Measurements from ENCODE around the gene UNC45B.
"Not testable (repeated sequence)": the region's sequence is repeated elsewhere in the genome, so short reads cannot be mapped to it uniquely, and the experiment has no call there.

Gene UNC45B

DNA sequence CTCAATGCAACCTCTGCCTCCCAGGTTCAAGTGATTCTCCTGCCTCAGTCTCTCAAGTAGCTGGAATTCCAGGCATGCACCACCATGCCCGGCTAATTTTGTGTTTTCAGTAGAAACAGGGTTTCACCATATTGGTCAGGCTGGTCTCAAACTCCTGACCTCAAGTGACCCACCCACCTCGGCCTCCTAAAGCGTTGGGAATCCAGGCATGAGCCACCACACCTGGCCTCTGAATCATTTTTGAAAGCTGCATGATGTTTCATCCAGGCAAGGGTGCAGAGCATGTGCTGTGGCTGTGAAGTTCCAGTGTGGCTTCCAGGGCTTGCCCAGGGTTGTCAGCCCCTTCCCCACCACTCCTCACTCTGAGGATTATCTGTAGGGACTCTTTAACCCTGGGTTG lies 24.7 kb downstream of the UNC45B start:
- DNase-seq = not testable (repeated sequence)

DNA sequence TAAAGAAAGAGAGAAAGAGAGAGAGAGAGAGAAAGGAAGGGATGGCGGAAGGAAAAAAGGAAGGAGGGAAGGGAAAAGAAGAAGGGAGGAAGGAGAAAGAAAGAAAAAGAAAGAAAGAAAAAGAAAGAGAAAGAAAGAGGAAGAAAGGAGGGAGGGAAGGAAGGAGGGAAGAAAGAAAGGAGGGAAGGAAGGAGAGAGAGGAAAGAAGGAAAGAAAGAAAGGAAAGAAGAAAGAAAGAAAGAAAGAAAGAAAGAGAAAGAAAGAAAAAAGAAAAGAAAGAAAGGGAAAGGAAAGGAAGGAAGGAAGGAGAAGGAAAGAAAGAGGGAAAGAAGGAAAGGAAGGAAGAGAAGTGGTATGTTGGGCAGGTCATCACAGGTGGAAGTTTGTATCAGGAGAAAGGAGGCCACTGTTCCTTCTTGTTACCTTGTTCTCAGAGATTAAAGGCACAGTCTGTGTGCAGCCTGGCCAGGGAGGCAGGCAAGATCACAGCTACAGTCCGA lies 27.3 kb downstream of the UNC45B start:
- DNase-seq = no peak

DNA sequence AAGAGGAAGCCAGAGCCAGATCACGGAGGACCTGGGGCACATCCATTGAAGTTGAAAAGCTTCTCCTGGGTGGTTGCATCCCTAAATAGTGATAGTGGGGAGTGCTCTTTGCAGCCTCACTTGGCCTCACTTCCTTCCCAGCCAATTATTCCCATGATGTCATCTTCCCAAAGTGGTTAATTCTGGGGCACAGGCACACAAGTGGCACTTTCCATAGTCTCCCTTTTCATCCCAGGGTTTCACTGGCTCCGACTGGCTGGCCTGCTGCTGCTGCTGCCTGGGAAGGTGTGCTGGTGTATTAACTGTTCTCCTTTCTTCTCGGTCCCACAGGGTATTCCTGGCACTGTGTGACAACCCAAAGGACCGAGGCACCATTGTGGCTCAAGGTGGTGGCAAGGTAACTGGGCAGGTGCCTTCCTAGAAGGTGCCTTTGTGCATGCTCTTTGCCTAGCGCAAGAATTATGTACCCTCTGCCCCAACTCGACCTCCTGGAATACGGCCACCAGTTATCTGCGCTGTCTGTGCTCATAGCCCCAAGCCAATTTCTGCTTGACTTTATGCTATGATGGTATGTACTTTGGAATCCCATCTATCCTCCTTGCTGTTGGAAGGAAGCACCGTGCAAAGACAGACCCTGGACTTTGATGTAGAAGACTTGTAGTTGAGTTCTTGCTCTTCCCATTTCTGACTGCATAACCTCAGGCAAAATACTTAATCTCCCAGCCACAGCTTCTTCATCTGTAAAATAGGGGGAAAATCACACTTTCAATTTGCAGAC lies 28.2 kb downstream of the UNC45B start:
- DNase-seq = no peak

DNA sequence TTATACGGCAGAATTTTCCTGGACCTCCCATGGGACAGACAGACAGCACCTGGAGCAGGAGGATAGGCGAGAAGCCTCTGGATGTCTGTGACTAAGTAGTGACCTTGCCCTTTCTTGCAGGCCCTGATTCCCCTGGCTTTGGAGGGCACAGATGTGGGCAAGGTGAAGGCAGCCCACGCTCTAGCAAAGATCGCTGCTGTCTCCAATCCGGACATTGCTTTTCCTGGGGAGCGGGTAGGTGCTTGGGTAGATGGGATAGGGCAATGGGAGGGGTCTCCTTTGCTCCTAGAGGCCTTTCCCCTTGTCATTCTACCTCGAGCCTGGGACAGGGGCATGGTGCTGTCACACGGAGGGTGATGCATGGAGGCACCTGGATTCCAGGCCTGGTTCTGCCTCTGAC lies 29.3 kb downstream of the UNC45B start:
- DNase-seq = no peak

GRCh38 chr17:35179379-35179778 lies 31.8 kb downstream of the UNC45B start:
- DNase-seq = not testable (repeated sequence)

DNA sequence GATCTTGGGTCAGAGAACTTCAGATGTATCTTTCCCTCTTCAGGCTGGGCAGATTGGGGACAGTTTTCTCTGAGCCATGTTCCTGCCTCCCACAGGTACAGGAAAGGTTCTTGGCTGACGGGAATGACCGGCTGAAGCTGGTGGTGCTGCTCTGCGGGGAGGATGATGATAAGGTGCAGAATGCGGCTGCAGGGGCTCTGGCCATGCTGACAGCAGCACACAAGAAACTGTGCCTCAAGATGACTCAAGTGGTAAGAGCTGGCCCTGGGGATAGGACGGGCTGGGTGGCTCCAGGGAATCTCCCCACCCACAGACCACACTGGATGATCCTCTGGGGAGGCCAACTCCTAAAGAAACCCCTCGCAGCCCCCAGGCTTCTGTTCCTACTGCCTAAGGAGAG lies 35.7 kb downstream of the UNC45B start:
- DNase-seq = peak in 1 of 2 donors; percentile 18

DNA sequence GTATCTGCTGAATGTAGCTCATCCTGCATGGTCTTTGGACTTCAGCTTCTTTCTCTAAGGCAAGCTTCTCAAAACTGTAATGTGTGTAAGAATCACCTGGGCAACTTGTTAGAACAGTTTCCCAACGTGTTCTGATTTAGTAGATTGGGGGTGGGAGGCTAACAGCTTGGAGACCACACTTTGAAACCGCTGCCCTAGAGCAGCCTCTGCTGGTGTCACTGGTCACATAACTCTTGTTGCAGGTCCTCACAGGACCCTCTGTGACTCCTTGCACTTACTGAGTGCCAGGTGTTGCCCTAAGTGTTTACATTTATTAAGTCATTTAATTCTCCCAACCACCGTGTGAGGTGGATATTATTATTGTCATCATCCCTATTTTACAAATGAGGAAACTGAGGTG lies 36.7 kb downstream of the UNC45B start:
- no peak for DNase-seq

- DNase-seq = peak; percentile 77 to 90
These were observed 38.2 kb downstream of the UNC45B start for GRCh38 chr17:35185849-35186248.

GRCh38 chr17:35187481-35187880 lies 39.9 kb downstream of the UNC45B start:
- DNase-seq = no peak

GRCh38 chr17:35188111-35188510 lies 40.5 kb downstream of the UNC45B start:
- peak; percentile 86 to 95 for DNase-seq

GRCh38 chr17:35189291-35189690 lies 41.7 kb downstream of the UNC45B start:
- peak; percentile 84 to 92 for DNase-seq

DNA sequence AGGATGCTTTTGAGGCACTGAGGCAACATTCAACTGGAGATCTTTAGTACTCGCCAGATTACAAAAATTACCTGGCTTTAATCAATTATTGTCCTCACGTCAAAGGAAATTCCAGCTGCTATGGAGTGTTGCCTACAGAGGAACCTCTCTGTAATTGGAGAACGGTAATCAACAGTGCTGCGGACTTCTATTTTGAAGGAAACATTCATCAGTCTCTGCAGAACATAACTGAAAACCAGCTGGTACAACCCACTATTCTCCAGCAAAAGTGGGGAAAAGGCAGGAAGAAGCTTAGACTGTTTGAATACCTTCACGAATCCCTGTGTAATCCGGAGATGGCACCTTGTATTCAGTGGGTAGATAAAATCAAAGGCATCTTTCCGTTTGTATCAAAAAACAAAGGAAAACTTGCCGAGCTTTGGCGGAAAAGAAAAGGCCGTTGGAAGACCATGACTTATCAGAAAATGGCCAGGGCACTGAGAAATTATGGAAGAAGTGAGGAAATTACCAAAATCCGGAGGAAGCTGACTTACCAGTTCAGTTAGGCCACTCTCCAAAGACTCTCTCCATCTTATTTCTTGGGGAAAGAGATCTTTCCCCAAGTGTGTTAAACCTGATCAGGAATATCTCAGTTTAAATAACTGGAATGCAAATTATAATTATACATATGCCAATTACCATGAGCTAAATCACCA lies 43.5 kb downstream of the UNC45B start:
- DNase-seq = no peak

- no peak for DNase-seq
These were observed 45.1 kb downstream of the UNC45B start for GRCh38 chr17:35192708-35193107.

DNA sequence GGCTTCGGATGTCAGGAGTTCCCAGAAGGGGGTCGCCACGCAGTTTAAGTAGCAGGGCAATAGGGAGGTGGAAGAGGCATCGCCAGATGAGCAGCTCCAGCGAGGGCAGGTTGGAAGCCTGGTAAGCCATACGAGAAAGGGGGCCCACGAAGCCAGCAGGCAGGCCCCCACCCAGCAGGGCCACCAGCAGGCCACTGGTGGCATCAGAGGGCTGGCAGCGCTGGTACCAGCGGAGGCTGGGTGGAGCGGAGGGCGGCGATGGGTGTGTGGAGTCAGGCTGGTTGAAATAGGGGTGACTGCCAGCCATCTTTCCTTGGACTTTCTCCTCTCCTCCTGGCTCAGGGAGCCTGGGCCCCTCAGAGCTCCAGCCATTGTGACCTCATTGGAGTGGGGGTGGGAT lies 46.4 kb downstream of the UNC45B start, which contains the start of gene SLC35G3:
Gene SLC35G3 (minus strand): TSS at position 393 of the 400 bp plus-strand sequence. CDS start 86 bp downstream, at position 307.
- DNase-seq = not testable (repeated sequence)

DNA sequence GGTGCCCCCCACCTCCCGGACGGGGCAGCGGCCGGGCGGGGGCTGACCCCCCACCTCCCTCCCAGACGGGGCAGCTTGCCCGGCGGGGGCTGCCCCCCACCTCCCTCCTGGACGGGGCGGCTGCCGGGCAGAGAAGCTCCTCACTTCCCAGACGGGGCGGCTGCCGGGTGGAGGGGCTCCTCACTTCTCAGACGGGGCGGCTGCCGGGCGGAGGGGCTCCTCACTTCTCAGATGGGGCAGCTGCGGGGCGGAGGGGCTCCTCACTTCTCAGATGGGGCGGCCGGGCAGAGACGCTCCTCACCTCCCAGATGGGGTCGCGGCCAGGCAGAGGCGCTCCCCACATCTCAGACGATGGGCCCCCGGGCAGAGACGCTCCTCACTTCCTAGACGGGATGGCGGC lies 47.4 kb downstream of the UNC45B start:
- not testable (repeated sequence) for DNase-seq

DNA sequence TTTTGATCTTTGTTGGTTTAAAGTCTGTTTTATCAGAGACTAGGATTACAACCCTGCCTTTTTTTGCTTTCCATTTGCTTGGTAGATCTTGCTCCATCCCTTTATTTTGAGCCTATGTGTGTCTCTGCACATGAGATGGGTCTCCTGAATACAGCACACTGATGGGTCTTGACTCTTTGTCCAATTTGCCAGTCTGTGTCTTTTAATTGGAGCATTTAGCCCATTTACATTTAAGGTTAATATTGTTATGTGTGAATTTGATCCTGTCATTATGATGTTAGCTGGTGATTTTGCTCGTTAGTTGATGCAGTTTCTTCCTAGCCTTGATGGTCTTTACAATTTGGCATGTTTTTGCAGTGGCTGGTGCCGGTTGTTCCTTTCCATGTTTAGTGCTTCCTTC lies 55.0 kb downstream of the UNC45B start:
- DNase-seq = not testable (repeated sequence)

DNA sequence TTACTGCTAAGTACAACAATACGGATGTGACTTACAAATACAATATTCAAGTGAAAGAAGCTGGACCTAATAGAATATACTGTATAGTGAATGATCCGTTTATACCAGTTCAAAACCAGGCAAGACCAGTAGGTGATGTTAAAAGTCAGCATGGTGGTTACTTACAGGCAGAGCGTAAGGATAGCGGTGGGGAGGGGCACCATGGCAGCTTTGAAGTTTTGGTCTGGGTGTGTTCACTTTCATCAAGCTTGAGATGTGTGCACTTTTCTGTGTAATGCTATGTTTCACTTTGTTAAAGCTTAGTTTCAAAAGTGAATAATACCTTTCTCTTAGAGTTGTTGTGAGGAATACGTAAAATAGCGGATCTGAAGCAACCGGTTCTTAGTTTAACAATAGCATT lies 63.1 kb downstream of the UNC45B start:
- no peak for DNase-seq

GRCh38 chr17:35212668-35213067 lies 65.1 kb downstream of the UNC45B start:
- no peak for DNase-seq

DNA sequence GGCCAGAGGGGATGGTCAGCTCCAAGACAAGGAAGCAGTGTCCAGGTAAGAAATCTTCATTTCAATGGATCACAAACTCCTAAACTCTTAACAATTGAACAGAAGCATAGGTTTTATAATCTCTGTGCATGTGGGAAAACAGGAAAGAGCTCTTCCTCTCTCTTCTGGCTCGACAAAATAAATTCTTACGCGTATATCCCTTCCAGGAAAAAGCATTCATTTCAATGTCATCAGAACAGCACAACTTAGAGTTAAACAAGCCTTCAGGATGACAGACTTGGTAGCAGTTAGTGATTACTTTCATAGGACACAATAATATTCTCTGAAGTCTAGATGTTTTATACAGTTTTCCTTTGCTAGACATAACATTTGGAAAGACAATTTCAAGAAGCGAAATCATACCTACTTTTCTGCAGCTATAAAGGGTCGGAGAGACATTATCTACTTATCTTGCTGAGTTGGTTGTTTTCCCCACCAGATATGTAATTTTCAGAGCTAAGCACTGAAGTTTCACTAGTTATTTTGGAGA lies 65.9 kb downstream of the UNC45B start:
- DNase-seq = no peak

DNA sequence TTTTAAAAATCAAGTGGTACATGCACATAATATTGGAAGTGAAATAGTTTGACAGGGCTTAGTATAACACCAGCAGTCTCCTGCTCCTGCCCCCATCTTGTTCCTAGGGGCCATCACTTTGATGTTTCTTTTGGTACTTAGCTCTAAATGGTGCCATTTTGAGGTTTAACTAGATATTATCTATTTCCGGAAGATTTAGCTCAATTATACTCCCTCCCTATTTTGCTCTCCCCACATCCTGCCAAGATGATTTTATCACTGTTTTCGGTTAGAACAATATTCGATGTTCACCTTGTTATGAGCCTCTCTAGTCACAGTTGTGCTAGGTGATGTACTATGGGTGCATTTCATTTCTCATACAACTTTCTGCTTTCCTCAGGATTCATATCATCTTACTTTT lies 66.6 kb downstream of the UNC45B start:
- DNase-seq = no peak

DNA sequence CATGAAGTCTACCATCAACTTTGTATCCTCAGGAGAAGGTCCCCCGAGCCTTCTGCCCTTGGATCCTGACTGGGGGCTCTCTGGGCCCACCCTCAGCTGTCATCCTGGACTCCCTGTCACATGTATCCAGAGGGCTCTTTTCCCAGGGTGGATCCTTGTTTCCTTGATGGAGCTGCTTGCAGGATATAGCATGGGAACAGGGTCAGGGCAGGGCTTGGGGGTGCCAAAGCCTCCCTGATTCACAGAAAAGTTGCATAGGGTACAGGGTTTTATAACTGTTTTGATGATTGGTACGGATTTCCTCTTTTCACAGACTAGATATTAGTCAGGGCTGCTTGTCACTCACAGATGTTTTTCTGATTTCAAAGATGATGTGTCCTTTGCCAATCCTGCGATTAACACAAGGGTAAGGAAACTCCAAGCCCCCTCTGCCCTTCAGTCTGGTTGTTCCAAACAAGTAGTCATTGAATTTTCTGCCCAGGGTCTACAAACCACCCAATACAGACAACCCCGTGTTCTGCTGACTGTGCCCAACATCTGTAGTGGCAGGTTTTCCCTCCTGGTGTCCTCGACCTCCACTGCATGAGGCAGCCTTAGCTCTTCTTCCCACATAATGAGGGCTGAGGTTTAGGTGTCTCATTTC lies 67.1 kb downstream of the UNC45B start:
- DNase-seq = no peak

DNA sequence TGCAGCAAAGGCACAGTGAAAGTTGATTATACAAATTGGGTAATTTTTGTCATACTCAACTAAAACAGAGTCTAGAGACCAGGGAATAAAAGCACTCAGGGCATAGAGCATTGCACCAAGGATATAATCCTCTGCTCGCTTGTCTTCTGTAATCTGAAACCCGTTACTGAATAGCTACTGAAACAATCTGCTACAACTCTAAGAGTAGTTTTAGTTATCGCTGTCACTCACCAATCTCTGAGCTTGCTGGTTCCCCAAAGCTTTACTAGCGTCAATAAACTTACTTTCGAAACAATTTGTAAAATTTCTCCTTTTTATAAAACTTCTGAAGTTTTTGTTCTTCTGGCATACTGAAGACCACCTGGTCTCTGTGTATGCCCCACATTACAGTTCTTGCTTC lies 69.5 kb downstream of the UNC45B start:
- no peak for DNase-seq

DNA sequence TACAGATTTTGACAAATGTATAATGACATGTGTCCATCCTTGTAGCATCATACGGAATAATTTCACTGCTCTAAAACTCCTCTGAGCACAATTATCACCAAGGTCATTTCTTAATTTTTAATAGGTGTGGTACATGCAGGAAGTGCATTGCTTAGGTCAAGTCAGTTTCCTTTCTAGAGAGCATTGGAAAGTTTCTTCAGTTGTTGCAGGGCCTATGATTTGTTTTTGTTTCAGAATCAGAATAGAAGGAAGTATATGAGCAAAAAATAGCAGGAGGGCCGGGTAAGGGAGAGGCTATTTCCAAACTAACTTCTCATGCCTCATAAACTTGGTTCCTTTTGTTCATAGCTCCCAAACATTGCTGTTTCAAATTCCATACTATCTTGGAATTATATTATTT lies 71.3 kb downstream of the UNC45B start:
- peak; percentile 44 to 60 for DNase-seq
